Osteocyte (in vitro differentiated cells): ENCODE data around the gene COX19. TPM values are rescaled to one million over a fixed set of nuclear protein-coding genes. Genes with fewer than 3 reads are reported as not detected.

Experiments
- DNase-seq: peaks from one replicate; pipeline ENCODE4 v3.0.0; 2021; ENCODE audit warnings: mixed read lengths; ENCODE audit not compliant: unreplicated experiment; ENCODE audit errors: extremely low spot score
- H3K27ac Mint-ChIP-seq: one replicate; pipeline ENCODE4 v1.8.0; 2021; ENCODE audit warnings: mild to moderate bottlenecking, mixed read lengths; ENCODE audit not compliant: unreplicated experiment
- H3K27me3 Mint-ChIP-seq: one replicate; pipeline ENCODE4 v1.8.0; 2021; ENCODE audit warnings: mixed read lengths; ENCODE audit not compliant: unreplicated experiment
- H3K36me3 Mint-ChIP-seq: one replicate; pipeline ENCODE4 v1.8.0; 2021; ENCODE audit warnings: mixed read lengths; ENCODE audit not compliant: unreplicated experiment
- H3K4me1 Mint-ChIP-seq: one replicate; pipeline ENCODE4 v1.8.0; 2021; ENCODE audit warnings: mixed read lengths; ENCODE audit not compliant: unreplicated experiment
- H3K4me3 Mint-ChIP-seq: one replicate; pipeline ENCODE4 v1.8.0; 2021; ENCODE audit warnings: mild to moderate bottlenecking, moderate library complexity, mixed read lengths; ENCODE audit not compliant: unreplicated experiment
- H3K9me3 Mint-ChIP-seq: one replicate; pipeline ENCODE4 v1.8.0; 2021; ENCODE audit warnings: mixed read lengths; ENCODE audit not compliant: unreplicated experiment
- total RNA-seq: library from RNA; stranded (reverse); gene quantifications from 2 replicates; pipeline ENCODE4 v1.2.1, GENCODE V29; 2021
- TF ChIP-seq, protein P1 (sequence below): fragments of 200-600 bp; sonication (generic); IDR thresholded peaks from 2 replicates; pipeline ENCODE4 v1.5.0; 2021; ENCODE audit warnings: antibody characterized with exemption, mild to moderate bottlenecking, moderate library complexity

Gene COX19
- total RNA-seq, 1 donor from 2014 or later, result 11.4 TPM

DNA sequence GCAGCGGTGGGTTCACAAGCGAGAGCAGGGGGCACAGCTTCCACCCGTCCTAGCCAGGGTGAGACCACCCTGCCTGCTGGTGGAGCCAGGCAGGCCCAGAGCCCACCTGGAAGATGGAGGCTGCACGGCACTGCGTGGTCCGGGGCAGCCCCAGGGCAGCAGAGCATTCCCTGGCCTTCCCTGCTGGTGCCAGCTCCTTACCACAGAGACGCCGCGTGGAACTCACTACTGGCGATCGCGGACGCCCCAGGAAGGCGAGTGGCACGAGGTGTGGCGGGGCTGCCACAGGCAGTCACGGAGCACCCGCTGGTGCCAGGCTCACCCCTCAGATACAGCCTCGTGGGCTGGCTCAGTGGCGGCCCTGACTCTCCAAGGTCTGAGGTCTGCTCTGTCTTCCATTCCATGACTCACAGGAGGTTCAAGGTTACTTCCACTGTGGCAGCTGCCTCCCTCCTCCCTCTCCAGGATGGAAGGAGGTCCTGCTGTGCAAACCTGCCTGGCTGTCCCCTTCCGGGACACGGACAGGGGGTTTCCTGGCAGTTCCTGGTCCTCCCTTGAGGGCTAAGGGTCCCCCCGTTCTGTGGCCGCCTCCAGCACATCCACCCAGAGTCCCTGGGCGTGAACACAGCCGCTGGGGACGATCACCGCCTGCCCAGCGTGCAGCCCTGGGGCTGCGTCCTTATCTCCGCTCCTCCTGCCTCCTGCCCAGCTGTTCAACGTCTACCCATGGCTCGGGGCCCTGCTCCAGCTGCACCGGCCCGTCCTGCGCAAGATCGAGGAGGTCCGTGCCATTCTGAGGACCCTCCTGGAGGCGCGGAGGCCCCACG, 10.8 kb upstream of the COX19 start:
- Mint-ChIP-seq H3K9me3 (no peaks in the 10 kb centered on the region), H3K27me3 (no peaks in the 10 kb centered on the region), H3K27ac (no peak overlapping the region), H3K4me1 (peaks cover 10% of the 10 kb centered on the region), H3K4me3 (no peak overlapping the region), H3K36me3 (no peaks in the 10 kb centered on the region)
- TF ChIP-seq, protein P1, sequence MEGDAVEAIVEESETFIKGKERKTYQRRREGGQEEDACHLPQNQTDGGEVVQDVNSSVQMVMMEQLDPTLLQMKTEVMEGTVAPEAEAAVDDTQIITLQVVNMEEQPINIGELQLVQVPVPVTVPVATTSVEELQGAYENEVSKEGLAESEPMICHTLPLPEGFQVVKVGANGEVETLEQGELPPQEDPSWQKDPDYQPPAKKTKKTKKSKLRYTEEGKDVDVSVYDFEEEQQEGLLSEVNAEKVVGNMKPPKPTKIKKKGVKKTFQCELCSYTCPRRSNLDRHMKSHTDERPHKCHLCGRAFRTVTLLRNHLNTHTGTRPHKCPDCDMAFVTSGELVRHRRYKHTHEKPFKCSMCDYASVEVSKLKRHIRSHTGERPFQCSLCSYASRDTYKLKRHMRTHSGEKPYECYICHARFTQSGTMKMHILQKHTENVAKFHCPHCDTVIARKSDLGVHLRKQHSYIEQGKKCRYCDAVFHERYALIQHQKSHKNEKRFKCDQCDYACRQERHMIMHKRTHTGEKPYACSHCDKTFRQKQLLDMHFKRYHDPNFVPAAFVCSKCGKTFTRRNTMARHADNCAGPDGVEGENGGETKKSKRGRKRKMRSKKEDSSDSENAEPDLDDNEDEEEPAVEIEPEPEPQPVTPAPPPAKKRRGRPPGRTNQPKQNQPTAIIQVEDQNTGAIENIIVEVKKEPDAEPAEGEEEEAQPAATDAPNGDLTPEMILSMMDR, result no peak
- DNase-seq, result no peak

DNA sequence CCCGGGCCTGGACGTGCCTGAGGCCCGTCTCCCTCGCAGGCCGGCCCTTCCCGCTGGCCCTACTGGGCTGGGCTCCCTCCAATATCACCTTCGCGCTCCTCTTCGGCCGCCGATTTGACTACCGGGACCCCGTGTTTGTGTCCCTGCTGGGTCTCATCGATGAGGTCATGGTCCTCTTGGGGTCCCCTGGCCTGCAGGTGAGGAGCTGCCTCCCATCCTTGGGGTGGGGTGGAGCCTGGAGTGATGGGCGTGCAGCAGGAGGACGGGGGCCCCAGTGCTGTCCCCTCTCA, 9.7 kb upstream of the COX19 start:
- no peak for DNase-seq
- H3K36me3 Mint-ChIP-seq, result no peaks in the 10 kb centered on the region
- no peak overlapping the region for H3K27ac Mint-ChIP-seq
- peaks cover 7% of the 10 kb centered on the region for H3K4me1 Mint-ChIP-seq
- no peaks in the 10 kb centered on the region for H3K27me3 Mint-ChIP-seq
- no peaks in the 10 kb centered on the region for H3K9me3 Mint-ChIP-seq
- no peak overlapping the region for H3K4me3 Mint-ChIP-seq
- TF ChIP-seq, protein P1, result no peak

DNA sequence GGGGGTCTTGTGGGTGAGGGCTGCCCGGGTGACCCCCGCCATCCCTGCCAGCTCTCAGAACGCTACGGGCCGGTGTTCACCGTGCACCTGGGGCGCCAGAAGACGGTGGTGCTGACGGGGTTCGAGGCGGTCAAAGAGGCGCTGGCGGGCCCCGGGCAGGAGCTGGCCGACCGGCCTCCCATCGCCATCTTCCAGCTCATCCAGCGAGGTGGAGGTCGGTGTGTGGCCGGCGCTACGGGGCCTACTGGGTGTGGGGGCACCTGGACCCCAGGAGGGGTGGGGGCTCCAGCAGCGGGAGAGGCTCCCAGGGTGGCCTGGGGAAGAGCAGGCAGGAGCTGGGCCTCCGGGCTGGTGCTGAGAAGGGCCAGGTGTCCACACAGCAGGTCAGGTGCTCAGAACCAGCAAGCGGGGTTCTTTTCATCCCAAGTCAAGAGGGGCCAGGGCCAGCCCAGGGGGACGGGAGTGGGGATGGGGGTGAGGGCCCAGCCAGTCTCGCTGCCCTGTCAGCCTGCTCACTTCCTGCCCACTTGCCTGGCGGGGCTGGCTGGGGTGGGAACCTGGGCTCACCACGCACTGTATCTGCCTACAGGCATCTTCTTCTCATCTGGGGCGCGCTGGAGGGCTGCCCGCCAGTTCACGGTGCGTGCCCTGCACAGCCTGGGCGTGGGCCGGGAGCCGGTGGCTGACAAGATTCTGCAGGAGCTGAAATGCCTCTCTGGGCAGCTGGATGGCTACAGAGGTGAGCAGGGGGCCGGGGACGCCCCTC, 9.2 kb upstream of the COX19 start:
- Mint-ChIP-seq H3K9me3 (no peaks in the 10 kb centered on the region), H3K27ac (no peak overlapping the region), H3K4me3 (no peak overlapping the region), H3K4me1 (peaks cover 5% of the 10 kb centered on the region), H3K27me3 (no peaks in the 10 kb centered on the region), H3K36me3 (no peaks in the 10 kb centered on the region)
- DNase-seq, result no peak
- TF ChIP-seq, protein P1, result no peak

DNA sequence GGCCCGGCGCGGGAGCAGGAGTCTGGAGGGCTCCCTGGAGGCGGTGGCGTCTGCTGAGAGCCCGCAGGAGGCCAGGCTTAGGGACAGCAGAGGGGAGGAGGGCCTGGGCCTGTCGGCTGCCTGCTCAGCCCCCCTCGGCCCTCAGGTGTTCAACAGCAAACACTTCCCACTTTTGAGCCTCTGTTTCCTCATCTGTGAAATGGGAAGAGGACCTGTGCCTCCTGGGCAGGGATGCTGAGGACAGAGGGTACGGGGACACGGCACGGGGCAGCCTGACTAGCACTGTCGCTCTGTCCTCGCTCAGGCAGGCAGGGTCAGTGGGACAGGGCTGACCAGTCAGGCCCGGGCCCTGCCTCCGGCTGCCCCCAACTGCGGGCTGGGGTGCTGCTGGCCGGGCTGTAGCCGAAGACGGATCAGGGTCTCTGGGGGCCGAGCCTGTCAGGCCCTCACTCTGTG, 8.3 kb upstream of the COX19 start:
- TF ChIP-seq, protein P1, result no peak
- no peak for DNase-seq
- Mint-ChIP-seq H3K4me1 (peaks cover 3% of the 10 kb centered on the region), H3K9me3 (no peaks in the 10 kb centered on the region), H3K36me3 (no peaks in the 10 kb centered on the region), H3K4me3 (no peak overlapping the region), H3K27ac (no peak overlapping the region), H3K27me3 (no peaks in the 10 kb centered on the region)

DNA sequence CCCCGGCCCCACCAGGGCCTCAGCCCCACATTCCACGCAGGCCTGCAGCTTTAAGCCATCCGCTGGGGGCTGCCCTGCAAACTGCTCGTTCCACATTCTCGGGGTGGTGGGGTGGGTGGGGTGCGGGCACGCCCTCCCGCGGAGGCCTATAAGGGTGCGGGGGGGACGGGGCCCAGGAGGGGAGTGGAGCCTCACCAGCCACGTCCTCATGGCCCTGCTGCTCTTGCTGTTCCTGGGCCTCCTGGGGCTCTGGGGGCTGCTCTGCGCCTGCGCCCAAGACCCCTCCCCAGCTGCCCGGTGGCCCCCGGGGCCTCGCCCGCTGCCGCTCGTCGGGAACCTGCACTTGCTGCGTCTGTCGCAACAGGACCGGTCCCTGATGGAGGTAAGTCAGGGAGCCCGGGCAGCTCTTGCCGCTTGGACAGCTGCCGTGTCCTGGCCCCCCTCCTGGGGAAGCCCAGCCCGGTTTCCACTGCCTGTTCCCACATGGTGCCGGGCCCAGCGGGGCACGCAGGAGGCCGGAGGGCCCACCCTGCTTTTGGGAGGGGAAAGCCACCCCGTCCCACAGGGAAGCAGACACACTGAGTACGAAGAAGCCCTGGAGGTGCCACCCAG, 7.8 kb upstream of the COX19 start, which contains the start of gene CYP2W1:
Gene CYP2W1, plus strand, starts transcription at position 178 of the 612 bp plus-strand sequence. Its CDS starts 31 bp downstream, at position 209.
- TF ChIP-seq, protein P1, result no peak
- DNase-seq, result no peak
- no peak within 1 kb of the TSS for H3K4me3 Mint-ChIP-seq
- H3K9me3 Mint-ChIP-seq, result no peaks in the 10 kb centered on the region
- H3K36me3 Mint-ChIP-seq, result no peaks in the 10 kb centered on the region
- H3K4me1 Mint-ChIP-seq, result peaks cover 3% of the 10 kb centered on the region
- H3K27me3 Mint-ChIP-seq, result no peaks in the 10 kb centered on the region
- no peak within 1 kb of the TSS for H3K27ac Mint-ChIP-seq
